GM23338 (cell line): ENCODE results near the gene TANGO6. TPM values are rescaled to one million over a fixed set of nuclear protein-coding genes. Genes with fewer than 3 reads are reported as not detected.
"Not testable (repeated sequence)": the region's sequence is repeated elsewhere in the genome, so short reads cannot be mapped to it uniquely, and the experiment has no call there.

ENCODE experiments used
- ATAC-seq: fragments of 200-7000 bp; cut with Tn5 transposase; 3 replicates; pipeline ENCODE4 v1.9.1; 2020
- DNase-seq: peaks from one replicate; pipeline ENCODE4 v3.0.0-alpha.2; 2015; ENCODE audit warnings: low spot score
- H2AFZ ChIP-seq: fragments of 200-600 bp; sonication (generic); 2 replicates; pipeline ENCODE4 v1.8.0; 2016; ENCODE audit warnings: antibody characterized with exemption, mild to moderate bottlenecking, moderate library complexity
- H3F3A ChIP-seq: fragments of 200-600 bp; sonication (generic); replicated peaks from 2 replicates; pipeline ENCODE4 v1.8.0; 2017; ENCODE audit warnings: antibody characterized with exemption, mixed run types, low read depth
- H3K27ac ChIP-seq: fragments of 200-600 bp; sonication (generic); 2 replicates; pipeline ENCODE4 v1.6.1; 2016; ENCODE audit warnings: low read depth
- H3K27me3 ChIP-seq: fragments of 200-600 bp; sonication (generic); 2 replicates; pipeline ENCODE4 v1.8.0; 2016; ENCODE audit warnings: mild to moderate bottlenecking, mixed run types, moderate library complexity; ENCODE audit not compliant: insufficient read depth
- H3K36me3 ChIP-seq: fragments of 200-600 bp; sonication (generic); 2 replicates; pipeline ENCODE4 v1.8.0; 2016; ENCODE audit warnings: mild to moderate bottlenecking; ENCODE audit not compliant: insufficient read depth
- H3K4me1 ChIP-seq: fragments of 200-600 bp; sonication (generic); 2 replicates; pipeline ENCODE4 v1.8.0; 2016; ENCODE audit warnings: mild to moderate bottlenecking, moderate library complexity; ENCODE audit not compliant: insufficient read depth
- H3K4me2 ChIP-seq: fragments of 200-600 bp; sonication (generic); 2 replicates; pipeline ENCODE4 v1.7.1; 2017; ENCODE audit warnings: mixed run types
- H3K4me3 ChIP-seq: fragments of 200-600 bp; sonication (generic); 2 replicates; pipeline ENCODE4 v1.6.1; 2016; ENCODE audit warnings: mixed run types
- H3K79me2 ChIP-seq: fragments of 200-600 bp; sonication (generic); replicated peaks from 2 replicates; pipeline ENCODE4 v1.8.0; 2017; ENCODE audit warnings: mild to moderate bottlenecking; ENCODE audit not compliant: insufficient read depth
- H3K9me2 ChIP-seq: fragments of 200-600 bp; sonication (generic); 2 replicates; pipeline ENCODE4 v1.8.0; 2017; ENCODE audit not compliant: insufficient read depth
- H4K20me1 ChIP-seq: fragments of 200-600 bp; sonication (generic); replicated peaks from 2 replicates; pipeline ENCODE4 v1.8.0; 2017; ENCODE audit warnings: mild to moderate bottlenecking; ENCODE audit not compliant: insufficient read depth
- H3K27ac Mint-ChIP-seq: 2 replicates; pipeline ENCODE4 v1.8.0; 2020; ENCODE audit warnings: inconsistent platforms, mild to moderate bottlenecking, moderate library complexity, mixed read lengths
- H3K27me3 Mint-ChIP-seq: 3 replicates; pipeline ENCODE4 v1.8.0; 2022; ENCODE audit warnings: low read depth, mild to moderate bottlenecking, moderate library complexity, mixed read lengths, inconsistent platforms; ENCODE audit not compliant: insufficient read depth, poor library complexity
- H3K36me3 Mint-ChIP-seq: 3 replicates; pipeline ENCODE4 v1.8.0; 2021; ENCODE audit warnings: low read depth, mild to moderate bottlenecking, inconsistent platforms, moderate library complexity, mixed read lengths
- H3K4me1 Mint-ChIP-seq: 3 replicates; pipeline ENCODE4 v1.8.0; 2020; ENCODE audit warnings: mild to moderate bottlenecking, inconsistent platforms, mixed read lengths
- H3K4me3 Mint-ChIP-seq: 3 replicates; pipeline ENCODE4 v1.8.0; 2021; ENCODE audit warnings: moderate library complexity, mild to moderate bottlenecking, inconsistent platforms, mixed read lengths
- H3K9me3 Mint-ChIP-seq: 3 replicates; pipeline ENCODE4 v1.8.0; 2020; ENCODE audit warnings: moderate library complexity, mild to moderate bottlenecking, inconsistent platforms, mixed read lengths
- CTCF ChIP-seq, 2 experiments: fragments of 200-600 bp in 1 of 2; sonication (generic) in 1 of 2; conservative IDR thresholded peaks; 2 replicates each; pipeline versions ENCODE4 v1.5.1 to v1.6.1; 2016 to 2017; ENCODE audit warnings: antibody characterized with exemption in 2 of 2, low read depth in 2 of 2, mild to moderate bottlenecking in 2 of 2, moderate library complexity in 1 of 2
- EZH2 ChIP-seq: fragments of 200-600 bp; sonication (generic); IDR thresholded peaks from one replicate; pipeline ENCODE4 v1.8.0; 2017; ENCODE audit warnings: antibody characterized with exemption, mild to moderate bottlenecking, low read depth; ENCODE audit not compliant: unreplicated experiment
- EZH2phosphoT487 ChIP-seq: fragments of 200-600 bp; sonication (generic); IDR thresholded peaks from one replicate; pipeline ENCODE4 v1.8.1; 2018; ENCODE audit warnings: antibody characterized with exemption; ENCODE audit not compliant: unreplicated experiment
- JUNB ChIP-seq: IDR thresholded peaks from one replicate; pipeline ENCODE4 v1.6.1; 2016; ENCODE audit warnings: antibody characterized with exemption; ENCODE audit not compliant: unreplicated experiment
- REST ChIP-seq: IDR thresholded peaks from one replicate; pipeline ENCODE4 v1.6.1; 2018; ENCODE audit warnings: antibody characterized with exemption; ENCODE audit not compliant: unreplicated experiment
- STAT1 ChIP-seq: IDR thresholded peaks from one replicate; pipeline ENCODE4 v1.6.1; 2016; ENCODE audit warnings: antibody characterized with exemption; ENCODE audit not compliant: unreplicated experiment
- ZNF114 ChIP-seq: fragments of 250-450 bp; sonication (Bioruptor Pico); IDR thresholded peaks from 2 replicates; pipeline ENCODE4 v1.5.0; 2020; ENCODE audit warnings: mild to moderate bottlenecking, moderate library complexity
- polyA plus RNA-seq: library from polyadenylated mRNA; unstranded; fragments of >200 nt; fragmentation: Nextera tagmentation; extraction: Ambion mirVana; gene quantifications from 2 replicates; pipeline ENCODE4 v1.2.1, GENCODE V29; 2016
- total RNA-seq: library from RNA; depleted of rRNA; stranded (reverse); fragments of >200 nt; shearing (Covaris generic); gene quantifications from 2 replicates; pipeline ENCODE4 v1.2.3, GENCODE V29; 2014

TANGO6 gene
- total and polyA plus RNA-seq, 2 experiments from 2014 or later = 7.2 to 23.2 TPM

GRCh38 chr16:69051517-69051830 lies 208.1 kb downstream of the TANGO6 start:
- not testable (repeated sequence) for H3F3A ChIP-seq, H3K27me3 Mint-ChIP-seq, H3K27ac ChIP-seq, DNase-seq, H3K79me2 ChIP-seq, H2AFZ ChIP-seq, H3K4me3 Mint-ChIP-seq, H3K4me2 ChIP-seq, ATAC-seq, H3K27ac Mint-ChIP-seq, H3K27me3 ChIP-seq, H3K4me3 ChIP-seq, H4K20me1 ChIP-seq, H3K9me3 Mint-ChIP-seq, H3K36me3 ChIP-seq, H3K36me3 Mint-ChIP-seq, H3K9me2 ChIP-seq
- H3K4me1 Mint-ChIP-seq = peaks cover 12% of the 10 kb centered on the region
- peaks cover 15% of the 10 kb centered on the region for H3K4me1 ChIP-seq
- peak in 1 of 2 experiments; percentile 36; a peak in 2 of 4 replicates for TF ChIP-seq CTCF (conservative IDR thresholded peaks at IDR 0.05; ENCODE audit: low read depth in 2 of 2)

- no peak for DNase-seq
- Mint-ChIP-seq H3K27ac (no peak overlapping the region), H3K27me3 (peaks cover 3% of the 10 kb centered on the region), H3K4me1 (peaks cover 18% of the 10 kb centered on the region), H3K4me3 (no peak overlapping the region), H3K36me3 (no peaks in the 10 kb centered on the region), H3K9me3 (no peaks in the 10 kb centered on the region; the same call in 2 of the 3 replicates)
- Histone ChIP-seq H3K9me2 (no peaks in the 10 kb centered on the region), H3K79me2 (no peaks in the 10 kb centered on the region), H3K4me3 (no peak overlapping the region), H3F3A (0 out of 2 replicates have a peak, but pooled peaks cover 5% of the 10 kb centered on the region), H3K27ac (no peak overlapping the region), H3K36me3 (no peaks in the 10 kb centered on the region), H2AFZ (no peak overlapping the region), H3K4me2 (no peak overlapping the region), H4K20me1 (no peaks in the 10 kb centered on the region), H3K27me3 (no peaks in the 10 kb centered on the region), H3K4me1 (peaks cover 20% of the 10 kb centered on the region)
- ATAC-seq = no peak
- TF ChIP-seq ZNF114 (no peak), EZH2 (no peak), EZH2phosphoT487 (no peak), REST (no peak), STAT1 (no peak), CTCF (conservative IDR thresholded peaks at IDR 0.05; ENCODE audit: low read depth in 2 of 2) (no peak), JUNB (no peak)
Measured at GRCh38 chr16:69055008-69055407, 211.7 kb downstream of the TANGO6 start.
